Stimulated activated CD8-positive, alpha-beta memory T cell treated with anti-CD3 and anti-CD28 coated beads, Interleukin-4, amount 100 ng/mL, for 1 hour (primary cell): ENCODE measurements around the gene KSR1.

Experiments
- DNase-seq, 2 donors: peaks; one replicate each; pipeline ENCODE4 v3.0.0-alpha.2; 2020; ENCODE audit warnings: low read depth in 2 of 2, low spot score in 1 of 2

The KSR1 gene

GRCh38 chr17:27603421-27603770, 147.1 kb downstream of the KSR1 start:
- DNase-seq = no peak

GRCh38 chr17:27603880-27604794, 147.9 kb downstream of the KSR1 start:
- no peak for DNase-seq

- no peak for DNase-seq
Measured at GRCh38 chr17:27605409-27605808, 149.2 kb downstream of the KSR1 start.

- DNase-seq = no peak
Measured at GRCh38 chr17:27607521-27608091, 151.4 kb downstream of the KSR1 start.

- no peak for DNase-seq
Measured at GRCh38 chr17:27608328-27609230, 152.3 kb downstream of the KSR1 start.

GRCh38 chr17:27609611-27610303, 153.5 kb downstream of the KSR1 start:
- no peak for DNase-seq

- no peak for DNase-seq
Measured at GRCh38 chr17:27610304-27610677, 154.0 kb downstream of the KSR1 start.

- no peak for DNase-seq
Measured at GRCh38 chr17:27612160-27612770, 156.0 kb downstream of the KSR1 start.

- DNase-seq = no peak
Measured at GRCh38 chr17:27613433-27613832, 157.2 kb downstream of the KSR1 start.

- DNase-seq = no peak
Measured at GRCh38 chr17:27615121-27615520, 158.9 kb downstream of the KSR1 start.

- DNase-seq = no peak
Measured at GRCh38 chr17:27616414-27616813, 160.2 kb downstream of the KSR1 start.

- no peak for DNase-seq
Measured at GRCh38 chr17:27618417-27618816, 162.2 kb downstream of the KSR1 start.

- DNase-seq = no peak
Measured at GRCh38 chr17:27620721-27621120, 164.5 kb downstream of the KSR1 start.

GRCh38 chr17:27621536-27621935, 165.3 kb downstream of the KSR1 start:
- DNase-seq = no peak

GRCh38 chr17:27621942-27622559, 165.8 kb downstream of the KSR1 start:
- DNase-seq = no peak

GRCh38 chr17:27622986-27623385, 166.7 kb downstream of the KSR1 start:
- DNase-seq = no peak

- DNase-seq = no peak
Measured at GRCh38 chr17:27623614-27624013, 167.4 kb downstream of the KSR1 start.

- no peak for DNase-seq
Measured at GRCh38 chr17:27624539-27624938, 168.3 kb downstream of the KSR1 start.

GRCh38 chr17:27625856-27626255, 169.6 kb downstream of the KSR1 start:
- no peak for DNase-seq

- no peak for DNase-seq
Measured at GRCh38 chr17:27627514-27627913, 171.3 kb downstream of the KSR1 start.
